DMS53 treated with DMSO at 0.1 percent for 48 hours (cell line): ENCODE results near the gene NNT.
"Not testable (repeated sequence)": the region's sequence is repeated elsewhere in the genome, so short reads cannot be mapped to it uniquely, and the experiment has no call there.

Experiments used
- DNase-seq: peaks from one replicate; lab custom pipeline; 2025; ENCODE audit not compliant: unreplicated experiment; lab: John Stamatoyannopoulos, UW

The NNT gene

DNA sequence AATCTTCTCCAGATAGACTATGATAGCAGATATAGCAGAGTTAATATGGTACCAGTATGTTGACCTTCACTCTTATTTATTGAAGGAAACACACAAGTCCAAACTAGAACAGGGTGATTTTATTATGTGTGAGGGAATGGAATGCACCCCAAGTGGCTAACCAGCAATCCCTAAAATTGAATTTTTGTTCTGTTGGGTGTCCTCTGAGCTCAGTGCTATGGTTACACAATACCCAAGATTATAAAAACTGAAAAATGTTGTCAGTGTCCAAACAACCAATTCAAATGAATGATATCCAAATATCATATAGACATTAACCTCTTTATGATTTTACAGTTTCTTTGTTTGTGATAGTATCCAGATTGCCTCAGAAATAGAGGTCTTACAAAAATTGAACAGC, 60.9 kb downstream of the NNT start:
- DNase-seq, result no peak

DNA sequence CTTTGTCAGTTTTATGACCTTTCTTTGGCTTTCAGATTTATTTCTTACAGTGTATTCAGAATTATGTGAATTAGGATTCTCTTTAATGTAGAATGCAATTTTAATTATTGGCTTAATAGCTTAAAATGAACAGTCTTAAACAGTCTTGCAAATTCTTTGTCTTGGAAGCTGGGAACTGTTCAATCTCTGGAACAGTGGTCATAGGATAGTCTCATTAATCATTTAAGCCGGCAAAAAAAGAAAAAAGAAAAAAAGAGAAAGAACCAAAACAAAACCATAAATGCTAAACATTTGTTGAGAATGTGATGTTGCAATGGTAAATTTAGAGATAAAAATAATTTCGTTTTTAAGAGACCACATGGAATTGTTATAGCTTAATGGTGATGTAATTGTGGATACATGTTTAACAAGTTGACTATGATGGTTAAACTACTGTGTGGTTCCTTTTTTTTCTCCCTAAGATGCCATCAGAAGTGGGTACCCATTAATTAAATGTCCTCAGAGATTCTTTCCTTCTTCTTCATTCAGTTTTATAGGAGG, 61.6 kb downstream of the NNT start:
- no peak for DNase-seq

DNA sequence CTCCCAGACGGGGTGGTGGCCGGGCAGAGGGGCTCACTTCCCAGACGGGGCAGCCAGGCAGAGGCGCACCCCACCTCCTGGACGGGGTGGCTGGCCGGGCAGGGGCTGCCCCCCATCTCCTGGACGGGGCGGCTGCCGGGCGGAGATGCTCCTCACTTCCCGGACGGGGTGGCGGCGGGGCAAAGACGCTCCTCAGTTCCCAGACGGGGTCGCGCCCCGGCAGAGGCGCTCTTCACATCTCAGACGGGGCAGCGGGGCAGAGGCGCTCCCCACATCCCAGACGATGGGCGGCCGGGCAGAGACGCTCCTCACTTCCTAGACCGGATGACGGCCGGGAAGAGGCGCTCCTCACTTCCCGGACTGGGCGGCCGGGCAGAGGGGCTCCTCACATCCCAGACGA, 62.8 kb downstream of the NNT start:
- not testable (repeated sequence) for DNase-seq

DNA sequence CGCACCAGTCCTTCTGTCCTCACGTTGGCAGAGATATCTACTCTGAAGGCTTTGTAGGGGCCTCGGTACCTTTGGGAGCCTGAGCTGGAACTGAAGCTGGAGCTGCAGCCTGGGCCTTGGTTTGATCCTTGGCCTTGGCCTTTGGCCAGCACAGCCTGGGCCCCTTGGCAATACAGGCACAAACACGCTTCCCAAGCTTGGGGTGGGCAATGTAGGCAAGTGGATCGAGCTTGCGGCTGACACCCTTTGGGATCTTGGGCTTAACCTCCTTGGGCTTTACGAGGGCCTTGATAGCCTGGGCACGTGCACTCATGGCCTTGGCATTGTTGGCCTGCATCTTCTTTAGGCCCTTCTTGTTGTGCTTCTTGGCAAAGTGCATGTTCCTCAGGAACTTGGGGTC, 63.7 kb downstream of the NNT start:
- DNase-seq, result not testable (repeated sequence)

DNA sequence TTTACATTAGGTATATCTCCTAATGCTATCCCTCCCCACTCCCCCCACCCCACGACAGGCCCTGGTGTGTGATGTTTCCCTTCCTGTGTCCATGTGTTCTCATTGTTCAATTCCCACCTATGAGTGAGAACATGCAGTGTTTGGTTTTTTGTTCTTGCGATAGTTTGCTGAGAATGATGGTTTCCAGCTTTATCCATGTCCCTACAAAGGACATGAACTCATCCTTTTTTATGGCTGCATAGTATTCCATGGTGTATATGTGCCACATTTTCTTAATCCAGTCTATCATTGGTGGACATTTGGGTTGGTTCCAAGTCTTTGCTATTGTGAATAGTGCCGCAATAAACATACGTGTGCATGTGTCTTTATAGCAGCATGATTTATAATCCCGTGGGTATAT, 64.4 kb downstream of the NNT start:
- not testable (repeated sequence) for DNase-seq

DNA sequence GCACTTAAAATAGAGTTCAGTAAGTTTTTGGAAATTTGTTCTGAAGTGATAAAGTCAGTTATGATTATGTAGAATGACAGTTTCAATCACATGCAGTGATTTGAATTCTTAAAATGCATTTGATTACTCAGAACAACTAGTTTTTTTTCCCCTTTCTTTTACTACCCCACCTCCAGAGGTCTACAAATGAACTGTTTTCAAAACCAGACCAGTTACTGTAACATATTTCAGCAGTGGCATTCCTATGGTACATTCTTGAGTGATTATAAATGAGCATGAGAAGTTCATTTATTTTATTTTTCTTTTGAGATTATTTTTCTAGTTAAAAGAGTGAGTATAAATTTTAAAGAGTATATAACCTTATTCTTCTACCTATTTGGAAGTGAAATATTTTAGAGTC, 71.6 kb downstream of the NNT start:
- DNase-seq, result no peak

DNA sequence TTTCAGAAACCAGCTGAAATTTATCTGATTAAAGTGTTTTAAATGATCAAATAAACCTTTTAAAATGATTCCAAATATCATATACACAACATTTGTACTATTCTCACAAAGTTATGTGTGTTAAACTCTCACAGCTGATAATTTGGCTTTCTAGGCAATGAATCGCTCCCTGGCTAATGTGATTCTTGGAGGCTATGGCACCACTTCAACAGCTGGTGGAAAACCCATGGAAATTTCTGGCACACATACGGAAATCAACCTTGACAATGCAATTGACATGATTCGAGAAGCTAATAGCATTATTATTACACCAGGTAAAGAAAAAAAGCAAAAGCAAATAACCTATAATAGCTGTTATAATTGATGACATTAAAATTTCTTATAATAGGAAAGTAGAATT, 72.4 kb downstream of the NNT start:
- no peak for DNase-seq

DNA sequence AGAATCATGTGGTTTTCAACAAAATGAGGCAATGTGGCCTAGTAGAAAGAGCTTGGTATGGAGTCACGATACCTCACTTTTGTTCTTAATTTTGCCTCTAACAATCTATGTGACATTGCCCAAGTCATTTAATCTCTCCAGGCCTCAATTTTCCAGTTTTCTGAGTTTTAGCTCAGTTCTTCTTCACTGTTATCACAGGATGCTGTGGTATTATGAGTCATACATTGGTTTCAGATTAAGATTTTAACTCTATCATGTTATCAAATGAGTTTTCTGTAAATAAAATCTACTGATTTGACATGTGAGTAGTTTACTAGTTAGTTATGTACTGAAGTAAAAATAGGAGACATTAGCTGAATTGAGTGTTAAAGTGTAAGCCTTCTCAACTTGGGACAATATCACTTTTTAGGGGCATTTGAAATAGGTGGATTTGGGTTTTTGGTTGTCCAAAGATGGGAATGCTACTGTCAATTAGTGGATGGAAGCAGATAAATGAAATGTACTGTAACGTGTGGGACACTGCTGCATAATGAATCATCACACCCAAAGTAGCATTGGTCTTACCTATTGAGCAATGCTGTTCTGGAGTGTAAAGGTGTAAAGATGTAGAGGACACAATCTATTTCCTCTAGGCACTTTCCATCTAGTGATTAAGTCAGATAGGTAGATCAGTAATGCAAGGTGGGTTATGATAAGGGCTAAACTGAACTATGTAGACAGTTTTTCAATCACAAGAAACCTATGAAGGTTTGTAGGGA, 73.3 kb downstream of the NNT start:
- DNase-seq, result no peak

DNA sequence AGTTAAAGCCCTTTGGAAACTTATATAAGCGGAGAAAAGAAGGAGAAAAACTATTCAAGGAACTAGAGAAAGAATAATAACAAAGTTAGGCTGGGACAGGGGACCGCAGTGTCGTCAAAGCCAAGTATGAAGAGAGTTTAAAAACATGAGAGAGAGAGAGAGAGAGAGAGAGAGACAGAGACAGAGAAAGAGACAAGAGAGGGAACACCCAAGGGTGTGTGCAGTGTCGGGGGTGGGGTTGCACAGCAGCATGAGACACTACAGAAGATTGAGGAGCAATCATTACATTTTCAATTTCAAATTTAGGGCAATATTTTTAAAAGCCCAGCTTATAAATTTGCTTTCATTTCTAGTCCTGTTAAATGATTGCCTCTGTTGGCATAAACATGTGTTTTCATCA, 74.3 kb downstream of the NNT start:
- DNase-seq, result no peak

DNA sequence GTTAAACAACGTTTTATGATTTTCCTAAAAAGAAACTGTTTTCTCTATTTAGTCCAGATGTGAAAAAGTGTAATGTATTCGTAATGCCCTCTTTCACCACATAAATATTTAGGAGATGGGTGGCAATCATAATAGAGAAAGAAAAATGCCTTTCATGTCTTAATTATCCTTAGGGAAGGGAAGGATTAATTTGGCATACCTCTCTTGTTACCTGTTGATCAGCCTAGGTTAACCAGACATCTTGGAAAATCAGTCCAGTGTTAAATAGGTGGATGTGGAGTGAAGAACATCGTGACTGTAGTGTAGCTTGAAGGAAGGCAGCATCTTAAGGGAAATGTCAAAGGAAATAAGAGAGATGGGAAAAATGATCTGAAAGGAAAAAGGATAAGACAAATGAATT, 76.2 kb downstream of the NNT start:
- DNase-seq, result no peak

DNA sequence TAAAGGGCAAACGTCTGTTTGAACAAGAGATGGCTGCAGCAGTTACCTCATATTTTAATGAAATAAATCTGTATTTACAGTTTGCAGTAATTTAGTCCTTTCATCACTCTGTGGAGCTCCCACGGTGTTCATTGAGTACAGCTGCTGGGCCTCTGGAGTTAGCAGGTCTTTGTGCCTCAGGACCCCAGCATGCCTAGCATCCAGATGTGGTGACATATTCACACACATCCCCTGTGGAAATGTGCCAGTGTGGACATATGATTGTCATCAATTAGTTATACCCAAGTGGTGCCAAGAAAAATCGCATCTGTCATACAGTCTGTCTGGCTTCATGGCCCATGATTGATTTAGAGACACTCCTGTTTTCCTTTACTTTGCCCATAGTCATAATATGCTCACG, 77.3 kb downstream of the NNT start:
- no peak for DNase-seq

DNA sequence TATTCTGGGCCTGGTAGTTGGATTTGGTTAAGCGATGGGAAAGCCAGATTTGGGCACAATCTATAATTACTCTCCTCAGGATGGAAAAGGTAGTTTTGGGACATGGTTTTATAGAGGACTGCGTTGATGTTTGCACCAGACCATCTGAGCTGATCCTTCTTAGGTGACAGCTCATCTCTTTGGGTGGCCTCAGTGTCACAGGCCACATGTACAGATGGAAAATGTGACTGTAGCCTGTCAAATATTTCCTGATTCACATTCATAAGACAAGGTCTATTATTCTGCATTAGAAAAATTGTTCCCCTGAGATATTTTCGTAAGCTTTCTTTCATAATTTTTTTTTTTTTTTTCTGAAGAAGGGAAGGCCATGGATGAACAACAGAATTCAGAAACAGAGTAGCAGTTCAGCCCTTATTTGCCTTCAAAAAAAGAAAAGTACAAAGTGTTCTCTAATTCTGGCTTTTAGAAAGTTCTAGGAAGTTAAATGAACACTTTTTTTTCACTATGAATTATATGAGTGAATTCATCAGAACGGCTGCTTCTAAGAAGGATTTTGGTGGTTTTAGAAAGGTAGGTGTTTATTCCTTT, 81.0 kb downstream of the NNT start:
- no peak for DNase-seq

DNA sequence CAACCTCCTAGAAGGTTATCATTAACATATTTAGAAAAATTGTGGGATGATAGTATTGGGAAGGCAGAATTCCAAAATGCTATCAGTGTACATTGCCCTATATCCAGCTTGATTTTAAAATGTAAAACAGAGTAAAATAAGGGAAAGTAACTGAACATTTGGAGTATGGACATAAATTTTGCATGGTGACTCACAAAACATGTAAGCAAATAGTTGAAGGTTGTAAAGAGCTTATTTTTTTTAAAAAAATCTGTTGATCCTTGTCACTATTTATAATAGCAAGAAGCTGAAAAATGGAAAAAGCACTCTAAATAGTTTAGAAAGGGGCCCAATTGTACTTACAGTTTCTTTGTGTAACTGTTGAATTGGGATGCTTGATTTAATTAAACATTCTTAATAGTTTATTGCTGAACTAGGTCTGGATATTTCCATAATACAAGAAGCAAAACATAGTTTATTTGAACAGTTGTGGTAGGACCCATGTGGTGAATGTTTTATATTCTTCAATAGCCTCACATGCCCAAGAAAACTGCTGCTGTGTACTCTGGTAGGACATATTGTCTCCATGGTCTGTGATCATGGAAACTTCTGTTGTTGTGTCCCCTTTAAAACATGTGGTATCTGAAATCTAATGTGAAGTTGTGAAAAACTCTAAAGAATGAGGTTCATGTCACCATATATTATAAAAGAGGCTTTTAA, 82.4 kb downstream of the NNT start:
- DNase-seq, result no peak

DNA sequence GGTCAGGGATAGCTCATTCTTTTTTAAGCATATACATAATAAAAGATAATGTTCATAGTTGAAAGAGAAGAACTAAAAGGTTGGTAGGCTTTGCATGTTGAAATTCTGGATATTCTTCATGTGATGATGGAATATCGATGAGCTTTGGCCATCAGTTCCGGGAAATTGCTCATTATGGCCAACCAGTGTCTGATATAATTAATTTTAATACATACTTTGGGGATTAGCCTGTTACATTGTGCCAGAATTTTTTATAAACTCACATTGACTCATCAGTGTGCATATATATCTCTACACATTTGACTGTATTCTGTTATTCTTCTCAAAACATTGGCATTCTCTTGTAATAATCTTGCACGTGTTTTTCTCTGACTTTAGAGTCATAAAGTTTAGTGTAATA, 84.3 kb downstream of the NNT start:
- DNase-seq, result no peak

DNA sequence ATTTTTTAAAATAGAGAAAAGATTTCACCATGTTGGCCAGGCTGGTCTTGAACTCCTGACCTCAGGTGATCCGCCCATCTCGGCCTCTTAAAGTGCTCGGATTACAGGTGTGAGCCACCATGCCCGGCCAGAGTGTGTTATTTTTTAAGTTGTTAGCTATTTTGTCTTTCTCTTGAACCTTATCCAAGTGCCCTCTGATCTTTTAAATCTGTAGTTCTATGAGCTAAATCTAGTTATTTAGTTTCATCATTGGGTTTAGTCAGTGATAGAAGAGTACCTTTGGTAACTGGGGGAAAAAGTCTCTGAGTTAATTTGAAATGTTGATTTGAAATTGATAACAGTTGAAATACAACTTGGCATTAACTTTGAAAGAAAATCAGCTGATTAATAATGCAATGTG, 88.3 kb downstream of the NNT start:
- DNase-seq, result no peak

DNA sequence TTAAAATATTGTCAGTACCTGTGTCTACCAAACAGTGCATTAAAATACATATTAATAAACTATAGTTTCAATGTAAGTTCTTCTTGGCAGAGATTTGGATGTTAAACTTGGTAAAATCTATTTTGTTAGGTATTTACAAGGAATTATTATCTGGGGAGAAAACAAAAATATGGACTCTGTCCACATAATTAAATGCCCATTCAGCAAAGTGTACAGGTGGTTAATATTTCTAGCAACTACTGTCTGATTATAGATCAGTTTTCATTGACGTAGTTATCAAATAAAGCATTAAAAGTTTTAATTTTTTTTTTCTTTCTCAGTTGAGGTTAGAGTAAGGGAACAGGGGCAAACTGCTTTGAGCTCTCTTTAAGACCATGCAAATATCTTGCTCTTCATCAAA, 88.9 kb downstream of the NNT start:
- DNase-seq, result no peak

DNA sequence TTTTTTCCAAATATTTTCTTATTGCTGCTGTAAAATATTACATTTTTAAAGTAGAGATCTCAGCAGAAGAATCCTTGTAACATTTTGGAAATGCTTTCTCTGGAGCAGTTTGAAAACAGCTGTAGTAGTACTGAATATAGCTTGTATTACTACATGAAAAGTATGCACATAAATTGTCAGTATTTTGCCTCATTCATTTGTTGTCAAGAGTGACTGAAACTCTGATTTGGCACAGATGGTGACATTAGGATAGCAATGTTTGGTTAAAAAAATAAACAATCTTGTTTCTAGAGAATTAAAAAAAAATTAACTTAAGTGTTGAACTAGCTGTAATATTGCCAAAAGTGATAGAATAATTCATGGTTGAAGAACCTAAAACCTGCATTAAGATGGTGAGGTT, 90.4 kb downstream of the NNT start:
- no peak for DNase-seq

DNA sequence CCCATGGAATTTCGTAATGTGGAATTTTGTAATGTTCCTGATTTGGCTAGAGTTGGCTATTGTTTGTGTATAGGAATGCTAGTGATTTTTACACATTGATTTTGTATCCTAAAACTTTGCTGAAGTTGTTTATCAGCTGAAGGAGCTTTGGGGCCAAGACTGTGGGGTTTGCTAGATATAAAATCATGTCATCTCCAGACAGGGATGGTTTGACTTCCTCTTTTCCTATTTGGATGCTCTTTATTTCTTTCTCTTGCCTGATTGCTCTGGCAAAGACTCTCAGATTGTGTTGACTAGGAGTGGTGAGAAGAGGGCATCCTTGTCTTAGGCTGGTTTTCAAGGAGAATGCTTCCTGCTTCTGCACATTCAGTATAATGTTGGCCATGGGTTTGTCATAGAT, 91.0 kb downstream of the NNT start:
- no peak for DNase-seq

DNA sequence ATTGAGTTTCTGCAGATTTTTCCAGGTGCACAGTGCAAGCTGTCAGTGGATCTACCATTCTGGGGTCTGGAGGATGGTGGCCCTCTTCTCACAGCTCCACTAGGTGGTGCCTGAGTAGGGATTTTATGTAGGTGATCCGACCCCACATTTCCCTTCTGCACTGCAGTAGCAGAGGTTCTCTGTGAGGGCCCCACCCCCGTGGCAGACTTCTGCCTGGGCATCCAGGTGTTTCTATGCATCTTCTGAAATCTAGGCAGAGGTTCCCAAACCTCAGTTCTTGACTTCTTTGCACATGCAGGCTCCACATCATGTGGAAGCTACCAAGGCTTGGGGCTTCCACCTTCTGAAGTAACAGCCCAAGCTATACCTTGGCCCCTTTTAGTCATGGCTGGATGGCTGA, 93.5 kb downstream of the NNT start:
- not testable (repeated sequence) for DNase-seq

DNA sequence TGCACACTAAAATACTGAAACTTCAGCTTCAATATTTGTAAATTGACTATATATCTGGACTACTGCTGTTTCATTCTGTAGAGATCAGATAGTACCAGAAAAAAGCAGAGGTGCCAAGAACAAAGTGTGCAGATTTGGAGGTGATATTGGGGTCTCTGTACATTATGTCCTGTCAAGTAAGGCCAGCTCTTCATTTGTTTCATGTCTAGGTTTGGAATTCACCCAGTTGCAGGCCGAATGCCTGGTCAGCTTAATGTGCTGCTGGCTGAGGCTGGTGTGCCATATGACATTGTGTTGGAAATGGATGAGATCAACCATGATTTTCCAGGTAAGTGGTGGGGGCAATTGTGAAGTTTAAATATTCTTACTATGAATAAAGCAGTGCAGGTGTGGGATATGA, 96.9 kb downstream of the NNT start:
- DNase-seq, result no peak

DNA sequence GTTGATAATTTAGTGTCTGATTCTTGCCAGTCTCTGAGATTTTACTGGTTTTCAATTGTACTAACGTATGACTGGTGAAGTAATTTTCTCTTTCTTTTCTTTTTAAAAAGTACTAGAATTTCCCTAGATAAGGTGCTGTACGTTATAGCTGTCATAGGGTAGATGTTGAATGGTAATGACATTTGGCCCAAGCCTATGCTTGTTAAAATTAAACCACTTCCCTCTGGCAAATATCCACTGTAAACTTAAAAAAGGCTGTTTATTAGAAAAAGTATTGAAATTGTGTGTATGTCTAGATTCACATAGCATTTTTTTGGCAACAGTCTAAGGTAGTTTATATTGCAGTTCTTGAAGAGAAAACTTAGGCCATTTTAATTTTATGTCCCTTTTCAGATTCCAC, 97.6 kb downstream of the NNT start:
- DNase-seq, result no peak

DNA sequence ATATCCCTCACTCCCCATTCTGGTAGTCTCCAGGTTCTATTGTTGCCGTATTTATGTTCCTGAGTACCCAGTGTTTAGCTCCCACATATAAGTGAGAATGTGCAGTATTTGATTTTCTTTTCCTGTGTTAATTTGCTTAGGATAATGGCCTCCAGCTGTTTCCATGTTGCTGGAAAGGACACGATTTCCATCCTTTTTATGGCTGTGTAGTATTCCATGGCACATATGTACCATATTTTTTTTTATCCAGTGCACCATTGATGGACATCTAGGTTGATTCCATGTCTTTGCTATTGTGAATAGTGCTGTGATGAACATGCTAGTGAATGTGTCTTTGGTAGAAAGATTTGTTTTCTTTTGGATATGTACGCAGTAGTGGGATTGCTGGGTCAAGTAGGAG, 98.2 kb downstream of the NNT start:
- DNase-seq, result no peak
